ENCODE data around the gene TANGO2.

GRCh38 chr22:20094197-20094807 lies 73.4 kb downstream of the TANGO2 start:
- no peak for TF ChIP-seq EZH2 (IDR thresholded peaks at IDR 0.05; ENCODE audit: borderline replicate concordance, low read depth, low read length, poor library complexity, severe bottlenecking)
- TF ChIP-seq CTCF (conservative IDR thresholded peaks at IDR 0.05; ENCODE audit: low read depth, low read length): no peak

Data from A673 (cell line).